HEK293 (cell line): ENCODE data around the gene LRP1B.

Source experiments
- CTCF ChIA-PET: fragments of 350-600 bp; formaldehyde crosslinking; extraction: SDS; loops from one replicate; lab custom pipeline; 2021; ENCODE audit warnings: antibody characterized with exemption; lab: Yijun Ruan, JAX
- POLR2A ChIA-PET: fragments of 300-600 bp; formaldehyde crosslinking; extraction: SDS; loops from one replicate; lab custom pipeline; 2020; ENCODE audit warnings: antibody characterized with exemption, inconsistent platforms; lab: Yijun Ruan, JAX
- H3K27ac ChIP-seq: fragments of 200-500 bp; sonication (Bioruptor generic); 2 replicates; pipeline ENCODE4 v1.5.1; 2014; ENCODE audit warnings: low read depth, low read length, control low read depth, inconsistent platforms; ENCODE audit errors: extremely low read depth
- H3K36me3 ChIP-seq, 2 experiments: fragments of 200-500 bp in 1 of 2; sonication (Bioruptor generic) in 1 of 2; 1 replicate in 1 of 2; 2 replicates in 1 of 2; pipeline ENCODE4 v1.5.1; 2014 to 2017; ENCODE audit warnings: inconsistent platforms in 2 of 2, low read length in 2 of 2; ENCODE audit not compliant: control insufficient read depth in 2 of 2, insufficient read depth in 1 of 2
- H3K4me1 ChIP-seq: fragments of 200-500 bp; sonication (Bioruptor generic); 2 replicates; pipeline ENCODE4 v1.5.1; 2014; ENCODE audit warnings: mild to moderate bottlenecking, low read length, inconsistent platforms; ENCODE audit not compliant: control insufficient read depth, insufficient read depth
- H3K4me3 ChIP-seq: 2 replicates; pipeline ENCODE4 v1.5.1; 2011; ENCODE audit warnings: low read depth, mild to moderate bottlenecking, control low read depth, low read length, moderate library complexity
- H3K9me3 ChIP-seq: fragments of 200-500 bp; sonication (Bioruptor generic); 2 replicates; pipeline ENCODE4 v1.5.1; 2014; ENCODE audit warnings: low read depth, low read length, inconsistent platforms; ENCODE audit not compliant: control insufficient read depth, insufficient read depth
- FEZF1 ChIP-seq: fragments of 450-650 bp; formaldehyde crosslinking; IDR thresholded peaks from 2 replicates; pipeline ENCODE4 v1.5.1; 2016; ENCODE audit warnings: missing biosample characterization, missing genetic modification characterization
- KLF9 ChIP-seq: fragments of 450-650 bp; formaldehyde crosslinking; IDR thresholded peaks from 2 replicates; pipeline ENCODE4 v1.5.1; 2016; ENCODE audit warnings: missing biosample characterization, missing genetic modification characterization, low read depth
- MZF1 ChIP-seq: fragments of 450-650 bp; formaldehyde crosslinking; IDR thresholded peaks from 2 replicates; pipeline ENCODE4 v1.5.1; 2017; ENCODE audit warnings: missing biosample characterization, missing genetic modification characterization, borderline replicate concordance
- OSR2 ChIP-seq: fragments of 450-650 bp; formaldehyde crosslinking; IDR thresholded peaks from 2 replicates; pipeline ENCODE4 v1.5.1; 2016; ENCODE audit warnings: missing biosample characterization, missing genetic modification characterization
- PRDM1 ChIP-seq: fragments of 450-650 bp; formaldehyde crosslinking; IDR thresholded peaks from 2 replicates; pipeline ENCODE4; 2016; ENCODE audit warnings: missing biosample characterization, missing genetic modification characterization
- PRDM4 ChIP-seq: fragments of 450-650 bp; formaldehyde crosslinking; IDR thresholded peaks from 2 replicates; pipeline ENCODE4 v1.5.1; 2017; ENCODE audit warnings: missing biosample characterization, missing genetic modification characterization
- PRDM6 ChIP-seq: fragments of 450-650 bp; formaldehyde crosslinking; IDR thresholded peaks from 2 replicates; pipeline ENCODE4 v1.5.1; 2017; ENCODE audit warnings: missing biosample characterization, missing genetic modification characterization
- ZBTB1 ChIP-seq: fragments of 450-650 bp; formaldehyde crosslinking; IDR thresholded peaks from 2 replicates; pipeline ENCODE4 v1.5.1; 2016; ENCODE audit warnings: missing biosample characterization, missing genetic modification characterization
- ZBTB44 ChIP-seq: fragments of 450-650 bp; IDR thresholded peaks from 2 replicates; pipeline ENCODE4 v1.5.1; 2018; ENCODE audit warnings: missing biosample characterization, mild to moderate bottlenecking, missing genetic modification characterization
- ZBTB48 ChIP-seq: fragments of 450-650 bp; formaldehyde crosslinking; IDR thresholded peaks from 2 replicates; pipeline ENCODE4 v1.5.1; 2016; ENCODE audit warnings: missing biosample characterization, missing genetic modification characterization
- ZNF114 ChIP-seq: fragments of 450-650 bp; formaldehyde crosslinking; IDR thresholded peaks from 2 replicates; pipeline ENCODE4 v1.5.0; 2017; ENCODE audit warnings: missing biosample characterization, missing genetic modification characterization
- ZNF266 ChIP-seq: fragments of 450-650 bp; formaldehyde crosslinking; IDR thresholded peaks from 2 replicates; pipeline ENCODE4 v1.5.1; 2016; ENCODE audit warnings: missing biosample characterization, missing genetic modification characterization, low read depth
- ZNF354C ChIP-seq: fragments of 450-650 bp; formaldehyde crosslinking; IDR thresholded peaks from 2 replicates; pipeline ENCODE4 v1.5.1; 2016; ENCODE audit warnings: missing biosample characterization, missing genetic modification characterization, low read depth, borderline replicate concordance
- ZNF362 ChIP-seq: fragments of 450-650 bp; formaldehyde crosslinking; IDR thresholded peaks from 2 replicates; pipeline ENCODE4 v1.5.1; 2016; ENCODE audit warnings: missing biosample characterization, missing genetic modification characterization
- ZNF366 ChIP-seq: fragments of 450-650 bp; formaldehyde crosslinking; conservative IDR thresholded peaks from 2 replicates; pipeline ENCODE4 v1.5.1; 2016; ENCODE audit warnings: missing biosample characterization, missing genetic modification characterization
- ZNF585B ChIP-seq: fragments of 450-650 bp; formaldehyde crosslinking; IDR thresholded peaks from 2 replicates; pipeline ENCODE4 v1.5.1; 2016; ENCODE audit warnings: missing biosample characterization, missing genetic modification characterization
- ZNF623 ChIP-seq: fragments of 450-650 bp; formaldehyde crosslinking; IDR thresholded peaks from 2 replicates; pipeline ENCODE4 v1.5.1; 2016; ENCODE audit warnings: missing biosample characterization, missing genetic modification characterization
- ZNF654 ChIP-seq: fragments of 450-650 bp; formaldehyde crosslinking; IDR thresholded peaks from 2 replicates; pipeline ENCODE4 v1.5.1; 2016; ENCODE audit warnings: low read depth, missing biosample characterization, missing genetic modification characterization
- ZNF707 ChIP-seq: fragments of 450-650 bp; formaldehyde crosslinking; IDR thresholded peaks from 2 replicates; pipeline ENCODE4 v1.5.1; 2016; ENCODE audit warnings: missing biosample characterization, missing genetic modification characterization
- ZNF843 ChIP-seq: fragments of 450-650 bp; formaldehyde crosslinking; IDR thresholded peaks from 2 replicates; pipeline ENCODE4 v1.5.1; 2016; ENCODE audit warnings: missing biosample characterization, missing genetic modification characterization
- TF ChIP-seq, protein P1 (sequence below): fragments of 450-650 bp; formaldehyde crosslinking; IDR thresholded peaks from 2 replicates; pipeline ENCODE4 v1.5.0; 2017; ENCODE audit warnings: missing biosample characterization, missing genetic modification characterization, borderline replicate concordance

LRP1B gene

GRCh38 chr2:142104134-142104758 lies 26.6 kb downstream of the LRP1B start (continued):
- TF ChIP-seq ZNF654: no peak
- TF ChIP-seq ZNF354C (tag by site-specific recombination): no peak

- no peaks in the 10 kb centered on the region for H3K9me3 ChIP-seq
- H3K4me1 ChIP-seq: peaks cover 36% of the 10 kb centered on the region
- ChIA-PET POLR2A (no interaction called here), CTCF (interaction anchor here (0.6 kb wide), 1 partner anchor 239 kb away, joined by 3 read pairs; no protein-coding TSS in a partner anchor)
- H3K36me3 ChIP-seq: no peaks in the 10 kb centered on the region
- no peak overlapping the region for H3K27ac ChIP-seq
- no peak overlapping the region for H3K4me3 ChIP-seq
- TF ChIP-seq ZNF266 (tag by site-specific recombination) (no peak), ZNF366 (tag by site-specific recombination) (peak; percentile 83; the same call in 1 of the 2 replicates), ZNF362 (tag by site-specific recombination) (no peak), ZBTB1 (tag by site-specific recombination) (no peak), ZNF707 (tag by site-specific recombination) (no peak)
Measured at GRCh38 chr2:142100970-142101369, 29.8 kb downstream of the LRP1B start.

GRCh38 chr2:142100139-142100873 lies 30.5 kb downstream of the LRP1B start:
- H3K4me1 ChIP-seq: peaks cover 37% of the 10 kb centered on the region
- CTCF ChIA-PET: interaction anchor here (0.6 kb wide), 1 partner anchor 49 kb away, joined by 4 read pairs; no protein-coding TSS in a partner anchor
- TF ChIP-seq, protein P1, sequence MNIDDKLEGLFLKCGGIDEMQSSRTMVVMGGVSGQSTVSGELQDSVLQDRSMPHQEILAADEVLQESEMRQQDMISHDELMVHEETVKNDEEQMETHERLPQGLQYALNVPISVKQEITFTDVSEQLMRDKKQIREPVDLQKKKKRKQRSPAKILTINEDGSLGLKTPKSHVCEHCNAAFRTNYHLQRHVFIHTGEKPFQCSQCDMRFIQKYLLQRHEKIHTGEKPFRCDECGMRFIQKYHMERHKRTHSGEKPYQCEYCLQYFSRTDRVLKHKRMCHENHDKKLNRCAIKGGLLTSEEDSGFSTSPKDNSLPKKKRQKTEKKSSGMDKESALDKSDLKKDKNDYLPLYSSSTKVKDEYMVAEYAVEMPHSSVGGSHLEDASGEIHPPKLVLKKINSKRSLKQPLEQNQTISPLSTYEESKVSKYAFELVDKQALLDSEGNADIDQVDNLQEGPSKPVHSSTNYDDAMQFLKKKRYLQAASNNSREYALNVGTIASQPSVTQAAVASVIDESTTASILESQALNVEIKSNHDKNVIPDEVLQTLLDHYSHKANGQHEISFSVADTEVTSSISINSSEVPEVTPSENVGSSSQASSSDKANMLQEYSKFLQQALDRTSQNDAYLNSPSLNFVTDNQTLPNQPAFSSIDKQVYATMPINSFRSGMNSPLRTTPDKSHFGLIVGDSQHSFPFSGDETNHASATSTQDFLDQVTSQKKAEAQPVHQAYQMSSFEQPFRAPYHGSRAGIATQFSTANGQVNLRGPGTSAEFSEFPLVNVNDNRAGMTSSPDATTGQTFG (tag by site-specific recombination): no peak
- no peak for TF ChIP-seq ZNF623
- 0 out of 2 replicates have a peak, but pooled peaks have one; percentile 24 for TF ChIP-seq ZNF843 (tag by site-specific recombination)
- peak; percentile 41; the same call in 1 of the 2 replicates for TF ChIP-seq OSR2 (tag by site-specific recombination)
- 0 out of 2 replicates have a peak, but pooled peaks have one; percentile 28 for TF ChIP-seq PRDM6 (tag by site-specific recombination)
- TF ChIP-seq FEZF1 (tag by site-specific recombination): no peak
- TF ChIP-seq MZF1 (tag by site-specific recombination): peak; percentile 12; the same call in 1 of the 2 replicates
- TF ChIP-seq ZBTB44: peak; percentile 78
- no peak for TF ChIP-seq ZBTB48 (tag by site-specific recombination)
- peak; percentile 44 for TF ChIP-seq PRDM1 (tag by site-specific recombination)
- TF ChIP-seq PRDM4 (tag by site-specific recombination): peak; percentile 79
- TF ChIP-seq KLF9 (tag by site-specific recombination): no peak
- no peak for TF ChIP-seq ZNF585B (tag by site-specific recombination)
- TF ChIP-seq ZNF114 (tag by site-specific recombination): no peak
- H3K4me3 ChIP-seq: no peak overlapping the region
- peak overlapping the region; percentile 24; the same call in 1 of the 2 replicates for H3K27ac ChIP-seq
- POLR2A ChIA-PET: no interaction called here
- H3K9me3 ChIP-seq: no peaks in the 10 kb centered on the region
- no peaks in the 10 kb centered on the region for H3K36me3 ChIP-seq
